B cell (primary cell): ENCODE results near the gene HHAT.

Experiments
- CTCF ChIP-seq: fragments of 200-600 bp; IDR thresholded peaks from one replicate; pipeline ENCODE4 v1.8.0; 2022; ENCODE audit warnings: antibody characterized with exemption, mild to moderate bottlenecking
- EZH2 ChIP-seq: IDR thresholded peaks from 2 replicates; pipeline ENCODE4 v1.6.1; 2012; ENCODE audit warnings: borderline replicate concordance, low read depth, mild to moderate bottlenecking, moderate library complexity, low read length; ENCODE audit not compliant: insufficient read depth, poor library complexity, severe bottlenecking

- no peak for TF ChIP-seq CTCF
- TF ChIP-seq EZH2: no peak
Observed at GRCh38 chr1:210696709-210697108, 368.0 kb downstream of the HHAT start.
